T-helper 2 cell treated with Interferon-gamma antibody and Interleukin-4, amounts not matched to agents 5 μg/mL and 100 μg/mL, for 36 hours (primary cell): Measurements from ENCODE around the gene SMAD5.

ENCODE experiments used
- DNase-seq: peaks from one replicate; pipeline ENCODE4 v3.0.0; 2021; ENCODE audit warnings: low spot score
- H3K27ac Mint-ChIP-seq: one replicate; pipeline ENCODE4 v1.8.0; 2021; ENCODE audit warnings: mild to moderate bottlenecking, mixed read lengths
- H3K27me3 Mint-ChIP-seq: one replicate; pipeline ENCODE4 v1.8.0; 2021; ENCODE audit warnings: low read depth, mixed read lengths
- H3K36me3 Mint-ChIP-seq: one replicate; pipeline ENCODE4 v1.8.0; 2021; ENCODE audit warnings: low read depth, mixed read lengths
- H3K4me1 Mint-ChIP-seq: one replicate; pipeline ENCODE4 v1.8.0; 2021; ENCODE audit warnings: low read depth, mixed read lengths
- H3K4me3 Mint-ChIP-seq: one replicate; pipeline ENCODE4 v1.8.0; 2022; ENCODE audit warnings: mild to moderate bottlenecking, moderate library complexity, mixed read lengths
- H3K9me3 Mint-ChIP-seq: one replicate; pipeline ENCODE4 v1.8.0; 2021; ENCODE audit warnings: mixed read lengths

SMAD5 gene

GRCh38 chr5:136153581-136154236, 21.1 kb downstream of the SMAD5 start:
- no peaks in the 10 kb centered on the region for H3K9me3 Mint-ChIP-seq
- no peak overlapping the region for H3K27ac Mint-ChIP-seq
- DNase-seq: no peak
- H3K4me3 Mint-ChIP-seq: no peak overlapping the region
- no peaks in the 10 kb centered on the region for H3K27me3 Mint-ChIP-seq
- H3K4me1 Mint-ChIP-seq: no peaks in the 10 kb centered on the region
- peaks cover 11% of the 10 kb centered on the region for H3K36me3 Mint-ChIP-seq

DNA sequence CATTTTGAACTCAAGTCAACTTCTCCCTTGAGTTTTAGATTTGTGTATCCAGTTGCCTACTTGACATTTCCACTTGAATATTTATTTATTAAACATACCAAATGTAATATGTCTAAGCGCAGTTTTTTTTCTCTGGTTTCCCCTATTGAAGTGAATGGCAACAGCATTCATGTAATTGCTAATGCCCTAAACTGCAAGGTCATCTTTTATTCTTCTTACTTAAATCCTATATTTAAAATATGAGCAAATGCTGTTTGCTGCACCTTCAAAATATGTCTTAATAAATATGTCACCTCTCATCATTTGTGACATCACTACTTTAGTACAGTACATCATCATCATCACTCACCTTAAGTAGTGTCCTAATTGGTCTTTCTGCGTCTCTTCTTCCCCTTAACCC, 22.4 kb downstream of the SMAD5 start:
- Mint-ChIP-seq H3K4me3 (no peak overlapping the region), H3K27ac (no peak overlapping the region), H3K36me3 (peaks cover 11% of the 10 kb centered on the region), H3K4me1 (no peaks in the 10 kb centered on the region), H3K9me3 (no peaks in the 10 kb centered on the region), H3K27me3 (no peaks in the 10 kb centered on the region)
- no peak for DNase-seq

DNA sequence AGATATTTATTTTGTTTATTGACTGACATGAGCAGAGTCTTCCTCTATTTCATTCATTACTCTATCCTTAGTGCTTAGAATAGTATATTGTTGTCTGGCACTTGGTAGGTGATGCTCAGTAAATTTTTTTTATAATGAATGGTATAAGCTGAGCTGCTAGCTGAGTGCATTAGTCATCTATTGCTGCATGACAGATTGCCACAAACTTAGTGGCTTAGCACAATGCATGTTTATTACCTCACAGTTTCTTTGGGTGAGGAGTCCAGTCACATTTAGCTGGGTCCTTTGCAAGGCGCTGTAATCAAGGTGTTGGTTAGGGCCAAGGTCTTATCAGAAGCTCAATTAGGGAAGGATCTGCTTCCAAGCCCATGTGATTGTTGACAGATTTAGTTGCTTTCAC, 23.1 kb downstream of the SMAD5 start:
- Mint-ChIP-seq H3K27ac (no peak overlapping the region), H3K4me3 (no peak overlapping the region), H3K27me3 (no peaks in the 10 kb centered on the region), H3K36me3 (peaks cover 12% of the 10 kb centered on the region), H3K4me1 (no peaks in the 10 kb centered on the region), H3K9me3 (no peaks in the 10 kb centered on the region)
- no peak for DNase-seq

DNA sequence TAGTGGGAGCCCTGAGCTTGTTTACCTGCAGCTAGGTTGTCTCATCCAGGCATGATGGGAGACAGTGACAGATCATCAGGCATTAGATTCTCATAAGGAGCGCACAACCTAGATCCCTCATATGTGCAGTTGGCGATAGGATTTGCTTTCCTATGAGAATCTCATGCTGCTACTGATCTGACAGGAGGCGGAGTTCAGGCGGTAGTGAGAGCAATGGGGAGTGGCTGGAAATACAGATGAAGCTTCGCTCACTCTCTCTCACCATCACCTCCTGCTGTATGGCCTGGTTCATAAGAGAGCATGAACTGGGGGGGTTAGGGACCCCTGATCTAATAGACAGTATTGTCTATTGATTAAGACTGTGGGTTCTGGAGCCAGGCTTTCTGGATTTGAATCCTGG, 24.9 kb downstream of the SMAD5 start:
- Mint-ChIP-seq H3K4me3 (no peak overlapping the region), H3K9me3 (no peaks in the 10 kb centered on the region), H3K36me3 (peaks cover 14% of the 10 kb centered on the region), H3K27ac (no peak overlapping the region), H3K4me1 (no peaks in the 10 kb centered on the region), H3K27me3 (no peaks in the 10 kb centered on the region)
- DNase-seq: no peak

GRCh38 chr5:136159457-136159856, 26.8 kb downstream of the SMAD5 start:
- no peaks in the 10 kb centered on the region for H3K9me3 Mint-ChIP-seq
- no peak overlapping the region for H3K27ac Mint-ChIP-seq
- peaks cover 11% of the 10 kb centered on the region for H3K36me3 Mint-ChIP-seq
- no peak for DNase-seq
- no peak overlapping the region for H3K4me3 Mint-ChIP-seq
- H3K4me1 Mint-ChIP-seq: no peaks in the 10 kb centered on the region
- H3K27me3 Mint-ChIP-seq: no peaks in the 10 kb centered on the region

DNA sequence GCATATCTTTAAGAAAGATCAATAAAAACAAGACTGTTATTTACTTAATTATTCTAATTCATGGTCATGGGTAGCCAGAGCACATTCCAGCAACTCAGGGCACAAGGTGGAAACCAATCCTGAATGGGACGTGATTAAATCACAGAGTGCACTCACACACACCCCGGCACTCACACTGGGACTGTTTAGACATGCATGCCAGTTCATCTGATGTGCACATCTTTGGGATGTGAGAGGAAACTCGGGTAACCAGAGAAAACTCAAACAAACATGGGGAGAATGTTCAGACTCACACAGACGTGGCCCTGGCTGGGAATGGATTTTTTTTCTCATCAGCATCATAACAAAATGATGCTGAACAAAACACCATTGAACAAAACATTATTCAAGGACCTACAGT, 29.4 kb downstream of the SMAD5 start:
- Mint-ChIP-seq H3K27me3 (no peaks in the 10 kb centered on the region), H3K4me1 (no peaks in the 10 kb centered on the region), H3K9me3 (no peaks in the 10 kb centered on the region), H3K27ac (no peak overlapping the region), H3K36me3 (peaks cover 7% of the 10 kb centered on the region), H3K4me3 (no peak overlapping the region)
- DNase-seq: no peak

DNA sequence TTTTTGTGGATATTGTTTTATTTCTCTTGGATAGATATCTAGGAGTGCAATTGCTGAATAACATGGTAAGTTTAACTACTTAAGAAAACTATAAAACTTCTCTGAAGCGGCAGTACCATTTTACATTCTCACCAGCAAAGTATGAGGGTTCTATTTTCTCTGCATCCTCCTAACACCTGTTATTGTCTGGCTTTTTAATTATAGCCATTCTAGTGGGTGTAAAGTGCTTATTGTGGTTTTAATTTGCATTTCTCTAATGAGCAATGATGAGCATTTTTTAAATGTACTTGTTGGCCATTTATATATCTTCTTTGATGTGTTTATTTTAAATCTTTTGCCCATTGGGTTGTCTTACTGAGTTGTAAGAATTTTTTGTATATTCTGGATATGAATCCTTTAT, 31.6 kb downstream of the SMAD5 start:
- Mint-ChIP-seq H3K9me3 (no peaks in the 10 kb centered on the region), H3K27ac (no peak overlapping the region), H3K36me3 (peaks cover 10% of the 10 kb centered on the region), H3K4me1 (no peaks in the 10 kb centered on the region), H3K27me3 (no peaks in the 10 kb centered on the region), H3K4me3 (no peak overlapping the region)
- no peak for DNase-seq

DNA sequence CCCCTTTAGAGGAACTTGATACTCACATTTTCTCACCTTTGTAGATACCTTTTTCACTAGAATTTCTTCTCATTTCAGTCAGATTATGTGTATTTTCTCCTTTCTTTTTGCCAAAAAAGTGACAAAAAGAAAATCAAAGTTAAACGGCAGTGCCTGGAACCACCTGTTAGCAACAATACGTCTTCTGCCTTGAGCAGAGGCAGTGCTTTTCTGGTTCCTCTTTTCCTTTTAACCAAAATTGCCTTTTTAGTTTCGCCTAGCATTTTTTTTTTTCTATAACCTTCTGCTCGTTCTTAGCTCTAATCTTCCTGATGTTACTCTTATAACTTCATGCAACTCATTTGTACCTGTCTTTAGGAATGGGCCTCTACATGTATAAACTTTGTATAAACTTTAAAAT, 34.3 kb downstream of the SMAD5 start:
- no peak for DNase-seq
- Mint-ChIP-seq H3K9me3 (no peaks in the 10 kb centered on the region), H3K36me3 (peaks cover 8% of the 10 kb centered on the region), H3K27me3 (no peaks in the 10 kb centered on the region), H3K4me3 (no peak overlapping the region), H3K27ac (no peak overlapping the region), H3K4me1 (no peaks in the 10 kb centered on the region)

GRCh38 chr5:136169218-136169617, 36.6 kb downstream of the SMAD5 start:
- no peak for DNase-seq
- peaks cover 19% of the 10 kb centered on the region for H3K36me3 Mint-ChIP-seq
- H3K4me3 Mint-ChIP-seq: no peak overlapping the region
- H3K4me1 Mint-ChIP-seq: no peaks in the 10 kb centered on the region
- H3K9me3 Mint-ChIP-seq: no peaks in the 10 kb centered on the region
- H3K27ac Mint-ChIP-seq: no peak overlapping the region
- H3K27me3 Mint-ChIP-seq: no peaks in the 10 kb centered on the region

DNA sequence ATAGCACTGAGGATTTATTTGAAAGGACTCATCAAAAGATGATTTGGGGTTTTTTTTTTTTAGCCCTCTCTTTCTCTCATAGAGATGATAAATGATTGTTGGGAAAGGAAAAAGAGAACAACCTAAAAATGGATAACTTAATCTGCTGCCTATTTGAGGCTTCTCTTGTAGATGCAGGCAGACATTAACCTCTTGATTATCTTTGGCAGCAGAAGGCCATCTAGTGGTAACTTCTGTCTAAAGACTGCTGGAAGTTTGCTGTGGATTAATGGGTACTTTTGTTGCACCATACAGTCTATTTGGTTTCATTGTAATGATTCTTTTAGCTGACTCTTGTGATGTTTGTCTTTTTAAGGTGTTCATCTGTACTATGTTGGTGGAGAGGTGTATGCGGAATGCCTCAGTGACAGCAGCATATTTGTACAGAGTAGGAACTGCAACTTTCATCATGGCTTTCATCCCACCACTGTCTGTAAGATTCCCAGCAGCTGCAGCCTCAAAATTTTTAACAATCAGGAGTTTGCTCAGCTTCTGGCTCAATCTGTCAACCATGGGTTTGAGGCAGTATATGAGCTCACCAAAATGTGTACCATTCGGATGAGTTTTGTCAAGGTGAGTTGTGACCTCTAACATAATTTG, 41.5 kb downstream of the SMAD5 start:
- Mint-ChIP-seq H3K27ac (no peak overlapping the region), H3K27me3 (no peaks in the 10 kb centered on the region), H3K4me1 (no peaks in the 10 kb centered on the region), H3K9me3 (no peaks in the 10 kb centered on the region), H3K36me3 (peaks cover 22% of the 10 kb centered on the region), H3K4me3 (no peak overlapping the region)
- DNase-seq: no peak

- Mint-ChIP-seq H3K4me1 (no peaks in the 10 kb centered on the region), H3K36me3 (peaks cover 2% of the 10 kb centered on the region), H3K27ac (no peak overlapping the region), H3K4me3 (no peak overlapping the region), H3K9me3 (no peaks in the 10 kb centered on the region), H3K27me3 (no peaks in the 10 kb centered on the region)
- DNase-seq: no peak
Observed at GRCh38 chr5:136182618-136183017, 50.0 kb downstream of the SMAD5 start.

DNA sequence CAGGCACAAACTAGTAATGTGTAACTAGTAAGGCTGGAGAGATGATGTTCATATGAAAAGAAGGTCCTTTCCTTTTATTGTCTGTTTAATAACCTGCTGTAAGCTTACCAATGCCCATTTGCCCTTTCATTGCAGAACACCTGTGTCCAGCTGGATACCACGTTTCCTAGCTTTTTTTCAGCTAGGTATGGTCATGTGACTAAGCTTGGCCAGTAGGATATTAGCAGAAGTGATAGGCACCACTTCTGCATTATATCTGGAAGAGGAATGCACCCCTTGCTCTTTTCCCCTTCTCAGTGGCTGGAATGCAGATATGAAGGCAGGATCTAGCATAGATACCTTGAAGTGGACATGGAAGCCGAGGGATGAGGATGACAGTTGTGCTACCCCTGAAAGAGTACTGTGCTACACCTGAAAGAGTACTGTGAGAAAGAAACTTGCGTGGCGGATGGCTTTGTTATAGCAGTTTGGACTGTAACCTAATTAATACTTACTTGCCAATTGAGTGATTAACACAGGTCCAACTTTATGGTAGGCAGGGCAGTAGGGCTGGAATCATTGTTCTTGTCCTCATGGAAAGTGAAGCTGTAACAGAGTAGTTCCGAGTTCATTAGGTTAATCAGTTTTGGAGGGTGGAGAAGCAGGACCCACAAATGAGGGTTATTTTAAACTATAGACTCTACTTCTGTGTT, 53.5 kb downstream of the SMAD5 start:
- Mint-ChIP-seq H3K4me3 (no peak overlapping the region), H3K27me3 (peaks cover 12% of the 10 kb centered on the region), H3K9me3 (no peaks in the 10 kb centered on the region), H3K4me1 (no peaks in the 10 kb centered on the region), H3K36me3 (no peaks in the 10 kb centered on the region), H3K27ac (no peak overlapping the region)
- DNase-seq: no peak

DNA sequence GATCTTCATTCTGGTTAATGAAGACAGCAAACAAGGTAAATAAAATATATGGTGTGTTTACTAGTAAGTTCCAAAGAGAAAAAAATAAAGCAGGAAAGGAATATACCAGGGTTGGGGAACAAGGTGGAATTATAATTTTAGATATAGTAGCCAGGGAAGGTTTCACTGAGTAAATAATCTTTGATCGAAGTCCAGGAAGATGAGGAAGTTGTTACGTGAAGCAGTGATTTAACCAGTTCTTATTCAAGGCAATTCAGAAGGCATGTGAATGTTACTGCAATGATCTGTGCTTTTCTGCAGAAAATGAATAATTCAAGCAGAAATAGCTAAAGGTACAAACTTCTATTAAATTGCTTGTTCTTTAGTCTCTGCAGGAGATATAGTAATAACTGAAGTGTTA, 54.2 kb downstream of the SMAD5 start:
- Mint-ChIP-seq H3K4me3 (no peak overlapping the region), H3K36me3 (no peaks in the 10 kb centered on the region), H3K9me3 (no peaks in the 10 kb centered on the region), H3K27ac (no peak overlapping the region), H3K4me1 (no peaks in the 10 kb centered on the region), H3K27me3 (peaks cover 19% of the 10 kb centered on the region)
- DNase-seq: no peak

DNA sequence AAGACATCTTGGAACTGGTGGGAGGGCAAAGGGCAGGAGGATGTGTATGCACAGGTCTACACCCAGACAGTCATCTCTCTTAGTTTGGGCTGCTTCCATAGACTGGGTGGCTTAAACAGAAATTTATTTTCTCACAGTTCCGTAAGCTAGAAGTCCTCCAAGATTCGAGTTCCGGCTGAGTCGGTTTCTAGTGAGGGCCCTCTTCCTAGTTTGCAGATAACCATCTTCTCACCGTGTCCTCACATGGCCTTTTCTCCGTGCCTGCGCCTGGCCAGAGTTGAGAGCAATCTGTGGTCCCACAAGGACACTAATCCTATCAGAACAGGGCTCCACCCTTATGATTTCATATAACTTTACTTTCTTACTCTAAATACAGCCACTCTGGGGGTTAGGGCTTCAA, 56.2 kb downstream of the SMAD5 start:
- no peak overlapping the region for H3K4me3 Mint-ChIP-seq
- H3K36me3 Mint-ChIP-seq: no peaks in the 10 kb centered on the region
- no peak overlapping the region for H3K27ac Mint-ChIP-seq
- DNase-seq: no peak
- peaks cover 31% of the 10 kb centered on the region for H3K27me3 Mint-ChIP-seq
- no peaks in the 10 kb centered on the region for H3K4me1 Mint-ChIP-seq
- H3K9me3 Mint-ChIP-seq: no peaks in the 10 kb centered on the region
